ENCODE data around the gene KLRD1.
"Not testable (repeated sequence)": the region's sequence is repeated elsewhere in the genome, so short reads cannot be mapped to it uniquely, and the experiment has no call there.

DNA sequence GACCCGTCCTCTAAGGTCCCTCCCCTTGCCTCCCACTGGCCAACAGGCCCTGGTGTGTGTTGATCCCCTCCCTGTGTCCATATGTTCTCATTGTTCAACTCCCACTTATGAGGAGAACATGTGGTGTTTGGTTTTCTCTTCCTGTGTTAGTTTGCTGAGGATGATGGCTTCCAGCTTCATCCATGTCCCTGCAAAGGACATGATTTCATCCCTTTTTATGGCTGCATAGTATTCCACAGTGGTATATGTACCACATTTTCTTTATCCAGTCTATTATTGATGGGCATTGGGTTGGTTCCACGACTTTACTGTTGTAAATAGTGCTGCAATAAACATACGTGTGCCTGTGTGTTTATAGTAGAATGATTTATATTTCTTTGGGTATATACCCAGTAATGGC is 43.8 kb downstream of the KLRD1 start:
- not testable (repeated sequence) for TF ChIP-seq ZFP30 (CRISPR knock-in tag; IDR thresholded peaks at IDR 0.05); TCF4 (CRISPR knock-in tag; IDR thresholded peaks at IDR 0.05; ENCODE audit: borderline replicate concordance); BACH2 (CRISPR knock-in tag; IDR thresholded peaks at IDR 0.05; ENCODE audit: borderline replicate concordance); ZNF8 (CRISPR knock-in tag; IDR thresholded peaks at IDR 0.05); CSRNP3 (CRISPR knock-in tag; IDR thresholded peaks at IDR 0.05); ZNF565 (CRISPR knock-in tag; conservative IDR thresholded peaks at IDR 0.05; ENCODE audit: low read depth); GLIS3 (CRISPR knock-in tag; IDR thresholded peaks at IDR 0.05); POU6F1 (CRISPR knock-in tag; IDR thresholded peaks at IDR 0.05; ENCODE audit: borderline replicate concordance, low read depth); ZC3H10 (CRISPR knock-in tag; IDR thresholded peaks at IDR 0.05); PATZ1 (CRISPR knock-in tag; IDR thresholded peaks at IDR 0.05; ENCODE audit: borderline replicate concordance); RARB (CRISPR knock-in tag; IDR thresholded peaks at IDR 0.05); PPARA (CRISPR knock-in tag; IDR thresholded peaks at IDR 0.05; ENCODE audit: borderline replicate concordance); ZFP3 (CRISPR knock-in tag; IDR thresholded peaks at IDR 0.05)
